ENCODE results near the gene ARHGAP31.

DNA sequence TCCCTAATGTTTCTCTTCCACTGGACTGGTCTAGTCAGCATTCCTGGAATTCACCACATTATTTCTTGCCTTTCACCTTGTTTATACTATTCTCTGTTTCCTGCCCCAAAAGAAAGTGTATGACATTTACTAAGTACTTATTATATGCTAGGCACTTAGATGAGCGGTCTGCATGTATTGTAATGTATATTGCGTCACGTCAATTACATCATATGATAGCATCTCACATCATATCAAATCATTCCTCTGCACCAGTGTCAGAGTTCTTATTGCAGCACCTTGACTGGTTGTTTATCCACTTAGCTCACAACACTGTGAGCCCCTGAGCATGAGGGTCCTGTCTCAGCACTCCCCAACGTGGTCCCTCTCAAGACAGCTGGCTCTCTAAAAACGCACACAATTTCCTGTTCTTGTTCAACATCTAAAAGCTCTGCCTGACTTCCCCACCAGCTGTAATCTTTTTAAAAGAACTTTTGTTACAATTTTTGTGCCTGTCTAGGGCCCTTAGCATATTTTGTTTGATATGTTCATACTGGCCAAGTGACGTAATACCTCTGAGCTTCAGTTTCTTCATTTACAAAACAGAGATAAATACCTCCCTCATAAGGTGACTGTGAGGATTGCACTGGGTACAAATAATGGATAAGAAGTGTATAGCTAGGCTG lies 58.8 kb downstream of the ARHGAP31 start:
- TF ChIP-seq, protein P1, sequence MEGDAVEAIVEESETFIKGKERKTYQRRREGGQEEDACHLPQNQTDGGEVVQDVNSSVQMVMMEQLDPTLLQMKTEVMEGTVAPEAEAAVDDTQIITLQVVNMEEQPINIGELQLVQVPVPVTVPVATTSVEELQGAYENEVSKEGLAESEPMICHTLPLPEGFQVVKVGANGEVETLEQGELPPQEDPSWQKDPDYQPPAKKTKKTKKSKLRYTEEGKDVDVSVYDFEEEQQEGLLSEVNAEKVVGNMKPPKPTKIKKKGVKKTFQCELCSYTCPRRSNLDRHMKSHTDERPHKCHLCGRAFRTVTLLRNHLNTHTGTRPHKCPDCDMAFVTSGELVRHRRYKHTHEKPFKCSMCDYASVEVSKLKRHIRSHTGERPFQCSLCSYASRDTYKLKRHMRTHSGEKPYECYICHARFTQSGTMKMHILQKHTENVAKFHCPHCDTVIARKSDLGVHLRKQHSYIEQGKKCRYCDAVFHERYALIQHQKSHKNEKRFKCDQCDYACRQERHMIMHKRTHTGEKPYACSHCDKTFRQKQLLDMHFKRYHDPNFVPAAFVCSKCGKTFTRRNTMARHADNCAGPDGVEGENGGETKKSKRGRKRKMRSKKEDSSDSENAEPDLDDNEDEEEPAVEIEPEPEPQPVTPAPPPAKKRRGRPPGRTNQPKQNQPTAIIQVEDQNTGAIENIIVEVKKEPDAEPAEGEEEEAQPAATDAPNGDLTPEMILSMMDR (IDR thresholded peaks at IDR 0.05; ENCODE audit: low read depth, low read length), result peak; percentile 63
- no peak for TF ChIP-seq EZH2phosphoT487 (IDR thresholded peaks at IDR 0.05; ENCODE audit: low read depth)
